ENCODE data around the gene TMEM134. TPM values are rescaled to one million over a fixed set of nuclear protein-coding genes. Genes with fewer than 3 reads are reported as not detected.

The TMEM134 gene
- total and polyA plus RNA-seq, 10 of the 15 experiments (the other 5 are each of a cell fraction or from before 2014, with no cell fraction given) = 1.6 to 93.8 (median 27.8) TPM

DNA sequence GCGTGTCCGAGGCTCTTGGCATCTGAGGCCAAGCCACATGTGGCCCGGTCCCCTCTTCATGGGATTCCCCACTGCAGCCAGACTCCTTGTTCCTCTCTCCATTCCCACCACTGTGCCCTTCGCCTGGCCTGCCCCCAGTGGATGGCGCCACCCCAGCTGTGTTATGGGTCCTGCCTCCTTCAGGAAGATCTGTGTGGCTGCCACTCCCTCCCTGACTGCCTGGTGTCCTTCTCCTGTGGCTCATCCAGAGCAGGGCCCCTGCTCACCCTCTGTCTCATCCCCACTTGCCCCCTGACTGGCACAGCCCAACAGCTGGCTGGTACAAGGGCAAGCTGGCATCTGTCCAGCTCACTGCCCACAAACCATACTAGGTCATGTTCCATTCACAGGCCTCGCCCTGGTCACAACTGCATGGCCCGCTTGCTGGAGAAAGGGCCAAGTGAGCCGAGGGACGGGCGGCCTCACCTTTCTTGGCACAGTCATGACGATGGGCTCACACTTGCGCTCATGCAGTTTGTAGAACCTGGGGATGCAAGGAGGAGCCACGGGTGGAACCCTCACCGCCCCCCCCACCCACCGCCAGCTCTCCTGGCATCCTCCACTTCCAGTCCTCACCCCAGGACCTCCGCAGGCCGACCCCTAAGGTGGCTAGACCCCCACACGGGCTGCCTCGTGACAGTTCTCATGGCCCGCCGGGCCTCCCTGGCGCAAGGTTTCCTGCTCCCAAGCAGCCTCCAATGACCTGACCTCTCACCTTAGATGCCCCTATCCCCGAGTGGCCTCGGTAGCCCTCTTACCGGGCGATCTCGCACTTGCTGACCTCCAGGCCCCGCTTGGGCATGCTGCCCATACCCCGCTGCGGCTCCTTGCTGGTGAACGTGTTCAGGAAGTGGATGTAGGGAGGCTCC, 29.5 kb downstream of the TMEM134 start (continued):
- TF ChIP-seq ZBTB11 (CRISPR knock-in tag; IDR thresholded peaks at IDR 0.05) (no peak), ASH2L (IDR thresholded peaks at IDR 0.05; ENCODE audit: borderline replicate concordance, low read depth) (no peak), EGR1 (IDR thresholded peaks at IDR 0.05; ENCODE audit: borderline replicate concordance in 1 of 2, low read depth in 2 of 2, low read length in 2 of 2) (no peak), NBN (IDR thresholded peaks at IDR 0.05) (0 out of 2 replicates have a peak, but pooled peaks have one; percentile 18), IKZF1 (conservative IDR thresholded peaks at IDR 0.05) (peak; percentile 54), DPF2 (IDR thresholded peaks at IDR 0.05) (no peak), RCOR1 (conservative IDR thresholded peaks at IDR 0.05; ENCODE audit: low read depth, low read length) (no peak), EED (IDR thresholded peaks at IDR 0.05; ENCODE audit: low read depth) (peak; percentile 42), ZNF207 (IDR thresholded peaks at IDR 0.05; ENCODE audit: borderline replicate concordance) (no peak), POLR2AphosphoS5 (IDR thresholded peaks at IDR 0.05; ENCODE audit: low read length) (peak; percentile 23; the same call in 1 of the 2 replicates), NR2F1 (conservative IDR thresholded peaks at IDR 0.05) (0 out of 2 replicates have a peak, but pooled peaks have one; percentile 24), ATF7 (IDR thresholded peaks at IDR 0.05; ENCODE audit: low read depth) (no peak)
- TF ChIP-seq, protein P1, sequence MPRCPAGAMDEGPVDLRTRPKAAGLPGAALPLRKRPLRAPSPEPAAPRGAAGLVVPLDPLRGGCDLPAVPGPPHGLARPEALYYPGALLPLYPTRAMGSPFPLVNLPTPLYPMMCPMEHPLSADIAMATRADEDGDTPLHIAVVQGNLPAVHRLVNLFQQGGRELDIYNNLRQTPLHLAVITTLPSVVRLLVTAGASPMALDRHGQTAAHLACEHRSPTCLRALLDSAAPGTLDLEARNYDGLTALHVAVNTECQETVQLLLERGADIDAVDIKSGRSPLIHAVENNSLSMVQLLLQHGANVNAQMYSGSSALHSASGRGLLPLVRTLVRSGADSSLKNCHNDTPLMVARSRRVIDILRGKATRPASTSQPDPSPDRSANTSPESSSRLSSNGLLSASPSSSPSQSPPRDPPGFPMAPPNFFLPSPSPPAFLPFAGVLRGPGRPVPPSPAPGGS (IDR thresholded peaks at IDR 0.05; ENCODE audit: borderline replicate concordance, insufficient read depth, low read depth, low read length, poor library complexity, severe bottlenecking) = peak; percentile 10

All from GM12878 (cell line).